Measurements from ENCODE around the gene BRME1. TPM values are rescaled to one million over a fixed set of nuclear protein-coding genes. Genes with fewer than 3 reads are reported as not detected.

Gene BRME1
- total RNA-seq, 1 experiment from 2014 or later: 6.7 TPM

DNA sequence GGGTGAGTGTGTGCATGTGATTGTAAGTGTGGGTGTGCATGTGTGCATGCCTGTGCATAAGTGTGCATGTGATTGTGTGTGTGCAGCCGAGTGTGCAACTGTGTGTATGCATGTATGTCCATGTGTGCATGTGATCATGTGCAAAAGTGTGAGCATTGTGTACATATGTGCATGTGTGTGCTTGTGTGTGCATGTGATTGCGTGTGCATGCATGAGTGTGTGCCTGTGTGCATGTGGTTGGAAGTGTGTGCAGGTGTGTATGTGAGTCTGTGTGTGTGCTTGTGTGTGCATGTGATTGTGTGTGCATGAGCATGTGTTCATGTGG is 28.8 kb upstream of the BRME1 start:
- no peak overlapping the region for H4K91ac ChIP-seq (ENCODE audit: insufficient read length, low read depth, low read length)
- H2BK20ac ChIP-seq (ENCODE audit: low read depth, low read length, poor library complexity, severe bottlenecking): no peak overlapping the region
- H4K20me1 ChIP-seq (ENCODE audit: control insufficient read depth, insufficient read depth, insufficient read length): peaks cover 5% of the 10 kb centered on the region
- H4K8ac ChIP-seq (replicated peaks; ENCODE audit: insufficient read length, low read depth, low read length): no peak overlapping the region
- Mint-ChIP-seq H3K36me3 (ENCODE audit: insufficient read depth in 1 of 3, low read depth in 3 of 3) (no peaks in the 10 kb centered on the region; a peak in 1 of 7 replicates), H3K9me3 (no peaks in the 10 kb centered on the region), H3K27me3 (ENCODE audit: low read depth) (no peaks in the 10 kb centered on the region; the same call in 1 of the 2 replicates), H3K4me3 (no peak overlapping the region), H3K27ac (no peak overlapping the region), H3K4me1 (peaks cover 14 to 29% of the 10 kb centered on the region in 2 experiments)
- H2BK12ac ChIP-seq (ENCODE audit: insufficient read length, low read depth, low read length): no peak overlapping the region
- DNase-seq: no peak
- H4K5ac ChIP-seq (ENCODE audit: insufficient read length, low read depth, low read length): peak overlapping the region; percentile 11
- no peak overlapping the region for H3K4me2 ChIP-seq (ENCODE audit: insufficient read depth, insufficient read length, low read length)
- no peaks in the 10 kb centered on the region for H3K79me2 ChIP-seq (ENCODE audit: insufficient read depth, low read length)
- H2BK5ac ChIP-seq (ENCODE audit: insufficient read length, low read length): no peak overlapping the region
- no peaks in the 10 kb centered on the region for H3K27me3 ChIP-seq (ENCODE audit: insufficient read depth, low read length)
- no peak overlapping the region for H2AFZ ChIP-seq (ENCODE audit: low read length)
- H3K18ac ChIP-seq (ENCODE audit: insufficient read length, low read depth, low read length): no peak overlapping the region
- no peak overlapping the region for H3K9ac ChIP-seq (ENCODE audit: extremely low read depth, insufficient read length, low read length)
- no peak overlapping the region for H3T11ph ChIP-seq (ENCODE audit: low read length)
- H3K4me1 ChIP-seq (ENCODE audit: insufficient read depth, low read length): peaks cover 3% of the 10 kb centered on the region; the same call in 1 of the 2 replicates
- no peak overlapping the region for H3K56ac ChIP-seq (ENCODE audit: insufficient read length, low read depth, low read length)
- H2AK5ac ChIP-seq (ENCODE audit: insufficient read length, low read length): no peak overlapping the region
- no CpG with 5 or more reads among the region's 2 CpGs for WGBS (ENCODE audit: extremely low coverage, insufficient read length, low lambda C conversion rate)
- no peak overlapping the region for H2BK120ac ChIP-seq (ENCODE audit: low read depth, low read length, poor library complexity, severe bottlenecking)
- H2BK15ac ChIP-seq (ENCODE audit: low read depth, low read length): no peak overlapping the region
- H3K9me3 ChIP-seq (ENCODE audit: control insufficient read depth, low read depth, low read length): no peaks in the 10 kb centered on the region
- TF ChIP-seq, protein P1, sequence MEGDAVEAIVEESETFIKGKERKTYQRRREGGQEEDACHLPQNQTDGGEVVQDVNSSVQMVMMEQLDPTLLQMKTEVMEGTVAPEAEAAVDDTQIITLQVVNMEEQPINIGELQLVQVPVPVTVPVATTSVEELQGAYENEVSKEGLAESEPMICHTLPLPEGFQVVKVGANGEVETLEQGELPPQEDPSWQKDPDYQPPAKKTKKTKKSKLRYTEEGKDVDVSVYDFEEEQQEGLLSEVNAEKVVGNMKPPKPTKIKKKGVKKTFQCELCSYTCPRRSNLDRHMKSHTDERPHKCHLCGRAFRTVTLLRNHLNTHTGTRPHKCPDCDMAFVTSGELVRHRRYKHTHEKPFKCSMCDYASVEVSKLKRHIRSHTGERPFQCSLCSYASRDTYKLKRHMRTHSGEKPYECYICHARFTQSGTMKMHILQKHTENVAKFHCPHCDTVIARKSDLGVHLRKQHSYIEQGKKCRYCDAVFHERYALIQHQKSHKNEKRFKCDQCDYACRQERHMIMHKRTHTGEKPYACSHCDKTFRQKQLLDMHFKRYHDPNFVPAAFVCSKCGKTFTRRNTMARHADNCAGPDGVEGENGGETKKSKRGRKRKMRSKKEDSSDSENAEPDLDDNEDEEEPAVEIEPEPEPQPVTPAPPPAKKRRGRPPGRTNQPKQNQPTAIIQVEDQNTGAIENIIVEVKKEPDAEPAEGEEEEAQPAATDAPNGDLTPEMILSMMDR (conservative IDR thresholded peaks at IDR 0.05): no peak
- no peak overlapping the region for H3K4ac ChIP-seq (ENCODE audit: low read depth, low read length)
- H3K23ac ChIP-seq (ENCODE audit: insufficient read length, low read depth, low read length): no peak overlapping the region
- H3K79me1 ChIP-seq (ENCODE audit: insufficient read depth, low read depth, low read length, poor library complexity, severe bottlenecking): no peaks in the 10 kb centered on the region
- no peak overlapping the region for H3K14ac ChIP-seq (ENCODE audit: insufficient read depth, low read length)
- H3K27ac ChIP-seq (ENCODE audit: insufficient read length, low read depth, low read length): no peak overlapping the region
- H3K23me2 ChIP-seq (ENCODE audit: insufficient read length, low read depth, low read length, poor library complexity, severe bottlenecking): no peaks in the 10 kb centered on the region
